Measurements from ENCODE around the gene USP49.
A peak's percentile ranks its signal among the peaks of the same experiment; 100 is the strongest.

Gene USP49

DNA sequence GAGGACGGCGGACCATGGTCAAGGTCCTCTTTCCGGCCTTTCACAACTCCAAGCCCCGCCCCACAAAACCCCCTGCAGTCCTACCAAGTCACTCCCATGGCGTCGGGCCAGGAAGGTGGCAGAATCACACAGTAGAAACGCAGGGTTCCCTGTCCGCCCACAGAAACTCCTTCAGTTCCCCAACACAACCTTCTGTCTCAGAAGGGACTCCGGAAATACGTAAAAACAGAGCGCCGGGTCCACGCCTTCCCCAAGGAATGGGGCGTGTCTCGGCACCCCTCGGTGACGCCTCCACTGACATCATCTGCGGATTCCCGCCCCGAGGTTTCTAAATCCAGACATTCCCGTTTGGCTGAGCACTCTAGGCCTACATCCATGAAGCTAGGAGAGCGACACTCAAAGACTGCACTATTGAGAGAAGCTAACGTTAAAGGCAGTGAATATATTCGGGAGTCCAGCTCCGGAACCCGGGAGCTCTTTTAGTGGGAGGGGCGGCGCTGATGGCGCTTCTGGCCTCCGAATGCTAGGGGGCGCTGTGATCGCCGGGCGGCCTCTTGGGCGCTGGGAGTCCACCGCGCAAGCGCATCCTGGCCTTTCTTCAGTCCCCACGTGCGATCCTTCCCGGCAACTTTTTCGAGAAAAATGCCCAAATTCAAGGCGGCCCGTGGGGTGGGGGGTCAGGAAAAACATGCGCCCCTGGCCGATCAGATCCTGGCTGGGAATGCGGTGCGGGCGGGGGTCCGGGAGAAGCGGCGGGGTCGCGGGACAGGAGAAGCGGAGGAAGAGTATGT, 25.9 kb upstream of the USP49 start, which contains the start of the genes BYSL and MED20 (continued):
- TF ChIP-seq ZNF488 (tag by site-specific recombination; IDR thresholded peaks at IDR 0.05) (no peak), ZBTB11 (tag by site-specific recombination; conservative IDR thresholded peaks at IDR 0.05; ENCODE audit: low read depth) (peak; percentile 86), ZNF16 (tag by site-specific recombination; IDR thresholded peaks at IDR 0.05; ENCODE audit: low read depth) (no peak), GFI1B (tag by site-specific recombination; IDR thresholded peaks at IDR 0.05) (no peak), ZNF571 (tag by site-specific recombination; IDR thresholded peaks at IDR 0.05) (no peak), ZNF558 (tag by site-specific recombination; IDR thresholded peaks at IDR 0.05) (peak; percentile 56; the same call in 1 of the 2 replicates), ZNF658 (tag by site-specific recombination; IDR thresholded peaks at IDR 0.05) (no peak), ZNF311 (tag by site-specific recombination; IDR thresholded peaks at IDR 0.05; ENCODE audit: borderline replicate concordance) (no peak), GLI4 (tag by site-specific recombination; IDR thresholded peaks at IDR 0.05) (no peak), ZNF324 (tag by site-specific recombination; IDR thresholded peaks at IDR 0.05) (peak; percentile 72; the same call in 1 of the 2 replicates), ZFP3 (tag by site-specific recombination; IDR thresholded peaks at IDR 0.05; ENCODE audit: low read depth) (no peak), MYNN (tag by site-specific recombination; IDR thresholded peaks at IDR 0.05; ENCODE audit: borderline replicate concordance) (no peak), TSHZ1 (tag by site-specific recombination; IDR thresholded peaks at IDR 0.05; ENCODE audit: borderline replicate concordance) (no peak), ZNF501 (tag by site-specific recombination; IDR thresholded peaks at IDR 0.05) (peak; percentile 89; the same call in 1 of the 2 replicates), ZNF514 (tag by site-specific recombination; IDR thresholded peaks at IDR 0.05) (no peak), ZNF701 (tag by site-specific recombination; IDR thresholded peaks at IDR 0.05) (no peak), TCF7L2 (IDR thresholded peaks at IDR 0.05; ENCODE audit: borderline replicate concordance, low read depth, low read length) (no peak), PRDM1 (tag by site-specific recombination; IDR thresholded peaks at IDR 0.05) (no peak), ZBTB1 (tag by site-specific recombination; IDR thresholded peaks at IDR 0.05) (no peak), ZNF239 (tag by site-specific recombination; IDR thresholded peaks at IDR 0.05) (no peak), MZF1 (tag by site-specific recombination; IDR thresholded peaks at IDR 0.05; ENCODE audit: borderline replicate concordance) (0 out of 2 replicates have a peak, but pooled peaks have one; percentile 16), ZNF23 (tag by site-specific recombination; IDR thresholded peaks at IDR 0.05; ENCODE audit: borderline replicate concordance) (no peak), ZBTB20 (tag by site-specific recombination; IDR thresholded peaks at IDR 0.05) (peak; percentile 91), KLF16 (tag by site-specific recombination; IDR thresholded peaks at IDR 0.05) (peak; percentile 97)
- TF ChIP-seq, protein P1, sequence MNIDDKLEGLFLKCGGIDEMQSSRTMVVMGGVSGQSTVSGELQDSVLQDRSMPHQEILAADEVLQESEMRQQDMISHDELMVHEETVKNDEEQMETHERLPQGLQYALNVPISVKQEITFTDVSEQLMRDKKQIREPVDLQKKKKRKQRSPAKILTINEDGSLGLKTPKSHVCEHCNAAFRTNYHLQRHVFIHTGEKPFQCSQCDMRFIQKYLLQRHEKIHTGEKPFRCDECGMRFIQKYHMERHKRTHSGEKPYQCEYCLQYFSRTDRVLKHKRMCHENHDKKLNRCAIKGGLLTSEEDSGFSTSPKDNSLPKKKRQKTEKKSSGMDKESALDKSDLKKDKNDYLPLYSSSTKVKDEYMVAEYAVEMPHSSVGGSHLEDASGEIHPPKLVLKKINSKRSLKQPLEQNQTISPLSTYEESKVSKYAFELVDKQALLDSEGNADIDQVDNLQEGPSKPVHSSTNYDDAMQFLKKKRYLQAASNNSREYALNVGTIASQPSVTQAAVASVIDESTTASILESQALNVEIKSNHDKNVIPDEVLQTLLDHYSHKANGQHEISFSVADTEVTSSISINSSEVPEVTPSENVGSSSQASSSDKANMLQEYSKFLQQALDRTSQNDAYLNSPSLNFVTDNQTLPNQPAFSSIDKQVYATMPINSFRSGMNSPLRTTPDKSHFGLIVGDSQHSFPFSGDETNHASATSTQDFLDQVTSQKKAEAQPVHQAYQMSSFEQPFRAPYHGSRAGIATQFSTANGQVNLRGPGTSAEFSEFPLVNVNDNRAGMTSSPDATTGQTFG (tag by site-specific recombination; IDR thresholded peaks at IDR 0.05; ENCODE audit: borderline replicate concordance) = no peak
- TF ChIP-seq, protein P2, sequence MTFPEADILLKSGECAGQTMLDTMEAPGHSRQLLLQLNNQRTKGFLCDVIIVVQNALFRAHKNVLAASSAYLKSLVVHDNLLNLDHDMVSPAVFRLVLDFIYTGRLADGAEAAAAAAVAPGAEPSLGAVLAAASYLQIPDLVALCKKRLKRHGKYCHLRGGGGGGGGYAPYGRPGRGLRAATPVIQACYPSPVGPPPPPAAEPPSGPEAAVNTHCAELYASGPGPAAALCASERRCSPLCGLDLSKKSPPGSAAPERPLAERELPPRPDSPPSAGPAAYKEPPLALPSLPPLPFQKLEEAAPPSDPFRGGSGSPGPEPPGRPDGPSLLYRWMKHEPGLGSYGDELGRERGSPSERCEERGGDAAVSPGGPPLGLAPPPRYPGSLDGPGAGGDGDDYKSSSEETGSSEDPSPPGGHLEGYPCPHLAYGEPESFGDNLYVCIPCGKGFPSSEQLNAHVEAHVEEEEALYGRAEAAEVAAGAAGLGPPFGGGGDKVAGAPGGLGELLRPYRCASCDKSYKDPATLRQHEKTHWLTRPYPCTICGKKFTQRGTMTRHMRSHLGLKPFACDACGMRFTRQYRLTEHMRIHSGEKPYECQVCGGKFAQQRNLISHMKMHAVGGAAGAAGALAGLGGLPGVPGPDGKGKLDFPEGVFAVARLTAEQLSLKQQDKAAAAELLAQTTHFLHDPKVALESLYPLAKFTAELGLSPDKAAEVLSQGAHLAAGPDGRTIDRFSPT (tag by site-specific recombination; IDR thresholded peaks at IDR 0.05) = no peak

Measured in HEK293 (cell line).